H1 (cell line): ENCODE results near the gene MAGI3.

Experiments used
- BCL11A ChIP-seq, 2 experiments: IDR thresholded peaks; one replicate each; pipeline ENCODE4 v1.6.1; 2011; ENCODE audit warnings: low read depth in 2 of 2, low read length in 2 of 2, mild to moderate bottlenecking in 2 of 2
- CBX5 ChIP-seq: fragments of 300-800, 300-1000 bp; sonication (generic); IDR thresholded peaks from 2 replicates; pipeline ENCODE4 v1.7.1; 2016; ENCODE audit warnings: antibody characterized with exemption, low read length, low read depth
- CTCF ChIP-seq, 3 experiments: IDR thresholded peaks; 1 replicate in 2 of 3; 2 replicates in 1 of 3; pipeline versions ENCODE4 v1.5.1 to v1.6.1; 2011; ENCODE audit warnings: low read length in 3 of 3, mild to moderate bottlenecking in 3 of 3, inconsistent platforms in 2 of 3, low read depth in 1 of 3, moderate library complexity in 1 of 3; ENCODE audit not compliant: insufficient read depth in 1 of 3; ENCODE audit errors: control extremely low read depth in 1 of 3
- GTF2F1 ChIP-seq: IDR thresholded peaks from 2 replicates; pipeline ENCODE4 v1.6.1; 2012; ENCODE audit warnings: low read depth, low read length, improper control_type of control experiment, borderline replicate concordance
- RNF2 ChIP-seq: fragments of 200-900, 300-1000 bp; sonication (generic); IDR thresholded peaks from 2 replicates; pipeline ENCODE4 v1.7.1; 2016; ENCODE audit warnings: borderline replicate concordance, low read depth, mild to moderate bottlenecking, antibody characterized with exemption, low read length; ENCODE audit not compliant: poor library complexity, severe bottlenecking; ENCODE audit errors: missing control alignments
- YY1 ChIP-seq: IDR thresholded peaks from 2 replicates; pipeline ENCODE4 v1.6.1; 2011; ENCODE audit warnings: low read depth, mild to moderate bottlenecking, low read length
- ZNF274 ChIP-seq: IDR thresholded peaks from 2 replicates; pipeline ENCODE4 v1.7.0; 2012; ENCODE audit warnings: low read length, borderline replicate concordance; ENCODE audit errors: extremely low read depth

GRCh38 chr1:113375878-113376277 is 14.4 kb upstream of the MAGI3 start:
- TF ChIP-seq GTF2F1 = no peak
- TF ChIP-seq ZNF274 = no peak
- TF ChIP-seq CTCF (IDR thresholded peaks at IDR 0.05; ENCODE audit: control extremely low read depth in 1 of 3, insufficient read depth in 1 of 3, low read depth in 1 of 3, low read length in 3 of 3) = no peak
- TF ChIP-seq BCL11A (IDR thresholded peaks at IDR 0.05; ENCODE audit: low read depth in 2 of 2, low read length in 2 of 2) = no peak
- TF ChIP-seq YY1 = no peak
- TF ChIP-seq RNF2 = no peak
- TF ChIP-seq CBX5 = no peak
